Mammary epithelial cell (primary cell): ENCODE measurements around the gene TMOD1.

ENCODE experiments used
- CTCF ChIP-seq, 2 donors: IDR thresholded peaks in 1 of 2; conservative IDR thresholded peaks in 1 of 2; 2 replicates each; pipeline ENCODE4 v1.5.1; 2011 to 2012; ENCODE audit warnings: inconsistent platforms in 2 of 2, low read length in 2 of 2, mild to moderate bottlenecking in 2 of 2, control low read depth in 1 of 2, low read depth in 1 of 2; ENCODE audit not compliant: insufficient read depth in 1 of 2; ENCODE audit errors: extremely low read depth in 1 of 2
- EZH2 ChIP-seq: IDR thresholded peaks from 2 replicates; pipeline ENCODE4 v1.6.1; 2012; ENCODE audit warnings: low read length, inconsistent platforms, borderline replicate concordance

- no peak for TF ChIP-seq CTCF (conservative IDR thresholded peaks at IDR 0.05 in 1 of 2, IDR thresholded peaks at IDR 0.05 in 1 of 2; ENCODE audit: extremely low read depth in 1 of 2, insufficient read depth in 1 of 2, low read depth in 1 of 2, low read length in 2 of 2)
- no peak for TF ChIP-seq EZH2
These were observed 35.0 kb downstream of the TMOD1 start for GRCh38 chr9:97536480-97536879.
